MM.1S (cell line): Measurements from ENCODE around the gene FILIP1.

Experiments used
- CTCF ChIP-seq: fragments of 300-600 bp; sonication (generic); IDR thresholded peaks from 2 replicates; pipeline ENCODE4 v1.5.1; 2016; ENCODE audit warnings: antibody characterized with exemption, low read length, mixed read lengths
- EZH2 ChIP-seq: fragments of 300-600 bp; sonication (generic); optimal IDR thresholded peaks from 2 replicates; pipeline ENCODE3; 2017; ENCODE audit warnings: low read depth, mild to moderate bottlenecking, antibody characterized with exemption, low read length, mixed read lengths
- EZH2phosphoT487 ChIP-seq: fragments of 300-600 bp; sonication (generic); IDR thresholded peaks from 2 replicates; pipeline ENCODE4 v1.6.1; 2018; ENCODE audit warnings: antibody characterized with exemption, low read length

- TF ChIP-seq CTCF (no peak), EZH2 (no peak), EZH2phosphoT487 (no peak)
Observed at GRCh38 chr6:75419416-75419815, 74.2 kb downstream of the FILIP1 start.
